Neuronal stem cell (in vitro differentiated cells): ENCODE results near the gene CNTNAP5.

Source experiments
- DNase-seq: peaks from one replicate; pipeline ENCODE4 v3.0.0-alpha.2; 2013; ENCODE audit warnings: low spot score
- H2AFZ ChIP-seq: one replicate; pipeline ENCODE4 v1.6.1; 2013; ENCODE audit warnings: mild to moderate bottlenecking, low read length, inconsistent platforms
- H2AK5ac ChIP-seq: 2 replicates; pipeline ENCODE4 v1.6.1; 2013; ENCODE audit warnings: low read depth, mild to moderate bottlenecking, inconsistent platforms, low read length, moderate library complexity, mixed read lengths
- H2BK120ac ChIP-seq: 2 replicates; pipeline ENCODE4 v1.6.1; 2013; ENCODE audit warnings: low read depth, mild to moderate bottlenecking, inconsistent platforms, low read length, moderate library complexity, mixed read lengths
- H2BK12ac ChIP-seq: one replicate; pipeline ENCODE4 v1.6.1; 2013; ENCODE audit warnings: low read length, inconsistent platforms
- H2BK15ac ChIP-seq: 2 replicates; pipeline ENCODE4 v1.6.1; 2013; ENCODE audit warnings: mild to moderate bottlenecking, low read length, inconsistent platforms, mixed read lengths
- H2BK5ac ChIP-seq: one replicate; pipeline ENCODE4 v1.6.1; 2013; ENCODE audit warnings: inconsistent platforms, mild to moderate bottlenecking, low read length, moderate library complexity
- H3K14ac ChIP-seq: one replicate; pipeline ENCODE4 v1.6.1; 2013; ENCODE audit warnings: low read length, inconsistent platforms
- H3K18ac ChIP-seq: 2 replicates; pipeline ENCODE4 v1.6.1; 2013; ENCODE audit warnings: low read length, inconsistent platforms
- H3K23ac ChIP-seq: 2 replicates; pipeline ENCODE4 v1.6.1; 2013; ENCODE audit warnings: low read depth, mild to moderate bottlenecking, mixed read lengths, low read length, inconsistent platforms; ENCODE audit not compliant: poor library complexity
- H3K27ac ChIP-seq: replicated peaks from 3 replicates; pipeline ENCODE4 v1.5.1; 2013; ENCODE audit warnings: low read length, inconsistent platforms
- H3K27me3 ChIP-seq, 3 experiments: 2 replicates each; pipeline ENCODE4 v1.6.1; 2013; ENCODE audit warnings: low read length in 3 of 3, mild to moderate bottlenecking in 2 of 3, inconsistent platforms in 1 of 3, low read depth in 1 of 3, mixed read lengths in 1 of 3, moderate library complexity in 1 of 3; ENCODE audit not compliant: control insufficient read depth in 3 of 3, insufficient read depth in 3 of 3
- H3K36me3 ChIP-seq, 2 donors: replicated peaks in 1 of 2; 2 replicates each; pipeline ENCODE4 v1.6.1; 2013; ENCODE audit warnings: low read length in 2 of 2; ENCODE audit not compliant: control insufficient read depth in 2 of 2, insufficient read depth in 2 of 2
- H3K4ac ChIP-seq: 2 replicates; pipeline ENCODE4 v1.6.1; 2013; ENCODE audit warnings: inconsistent platforms, mild to moderate bottlenecking, low read length, moderate library complexity
- H3K4me1 ChIP-seq, 2 donors: 1 replicate in 1 of 2; 2 replicates in 1 of 2; pipeline ENCODE4 v1.6.1; 2013; ENCODE audit warnings: low read length in 2 of 2, low read depth in 1 of 2; ENCODE audit not compliant: control insufficient read depth in 2 of 2, insufficient read depth in 1 of 2
- H3K4me2 ChIP-seq: one replicate; pipeline ENCODE4 v1.6.1; 2013; ENCODE audit warnings: mild to moderate bottlenecking, low read length, inconsistent platforms; ENCODE audit not compliant: insufficient read depth, poor library complexity, severe bottlenecking
- H3K4me3 ChIP-seq, 2 donors: 2 replicates each; pipeline ENCODE4 v1.5.1; 2013; ENCODE audit warnings: low read length in 2 of 2, mild to moderate bottlenecking in 2 of 2, inconsistent platforms in 1 of 2, moderate library complexity in 1 of 2
- H3K79me1 ChIP-seq: one replicate; pipeline ENCODE4 v1.6.1; 2013; ENCODE audit warnings: low read depth, mild to moderate bottlenecking, inconsistent platforms, low read length, moderate library complexity
- H3K9ac ChIP-seq: one replicate; pipeline ENCODE4 v1.6.1; 2013; ENCODE audit warnings: mild to moderate bottlenecking, low read depth, low read length, inconsistent platforms; ENCODE audit not compliant: poor library complexity
- H3K9me3 ChIP-seq, 2 donors: replicated peaks in 1 of 2; 2 replicates each; pipeline versions ENCODE3 to v1.6.1; 2013; ENCODE audit warnings: low read length in 2 of 2, mild to moderate bottlenecking in 2 of 2, inconsistent platforms in 1 of 2, low read depth in 1 of 2, mixed read lengths in 1 of 2, moderate library complexity in 1 of 2; ENCODE audit not compliant: control insufficient read depth in 2 of 2, insufficient read depth in 1 of 2
- H4K8ac ChIP-seq: one replicate; pipeline ENCODE4 v1.6.1; 2013; ENCODE audit warnings: low read depth, mild to moderate bottlenecking, inconsistent platforms, low read length, moderate library complexity
- H4K91ac ChIP-seq: one replicate; pipeline ENCODE4 v1.6.1; 2013; ENCODE audit warnings: low read length, low read depth, mild to moderate bottlenecking, inconsistent platforms; ENCODE audit not compliant: poor library complexity
- WGBS, 2 donors: extraction: QIAGEN DNeasy Blood & Tissue Kit; methylation state at CpG; one replicate each; pipeline ENCODE4 v1.1.7; 2013; ENCODE audit warnings: missing lambda C conversion rate in 2 of 2, mixed read lengths in 1 of 2; ENCODE audit not compliant: insufficient read length in 2 of 2, insufficient replicate concordance in 1 of 2; ENCODE audit errors: extremely low coverage in 2 of 2; 5-methylcytosine and 5-hydroxymethylcytosine counted together

The CNTNAP5 gene

GRCh38 chr2:124923097-124923496 lies 898.0 kb downstream of the CNTNAP5 start:
- Histone ChIP-seq H2BK12ac (no peak overlapping the region), H3K27me3 (no peaks in the 10 kb centered on the region), H3K36me3 (no peaks in the 10 kb centered on the region), H3K4ac (no peak overlapping the region), H3K18ac (no peak overlapping the region), H3K4me2 (no peak overlapping the region), H3K79me1 (no peaks in the 10 kb centered on the region), H3K27ac (no peak overlapping the region), H3K4me3 (no peak overlapping the region), H3K9ac (no peak overlapping the region), H3K23ac (no peak overlapping the region), H4K8ac (no peak overlapping the region), H2BK15ac (no peak overlapping the region), H2AK5ac (no peak overlapping the region), H2AFZ (no peak overlapping the region), H4K91ac (no peak overlapping the region), H2BK120ac (no peak overlapping the region), H2BK5ac (no peak overlapping the region), H3K9me3 (no peaks in the 10 kb centered on the region), H3K4me1 (peaks cover 0 to 3% of the 10 kb centered on the region in 2 donors), H3K14ac (no peak overlapping the region)
- no CpG with 5 or more reads among the region's 3 CpGs for WGBS, 2 donors
- no peak for DNase-seq

- Histone ChIP-seq H3K9me3 (no peaks in the 10 kb centered on the region), H2AFZ (no peak overlapping the region), H2BK5ac (no peak overlapping the region), H2BK12ac (no peak overlapping the region), H4K91ac (no peak overlapping the region), H3K4ac (no peak overlapping the region), H2BK15ac (no peak overlapping the region), H3K18ac (no peak overlapping the region), H3K4me3 (no peak overlapping the region), H3K4me1 (no peaks in the 10 kb centered on the region), H2AK5ac (no peak overlapping the region), H4K8ac (no peak overlapping the region), H3K9ac (no peak overlapping the region), H3K23ac (no peak overlapping the region), H3K27ac (no peak overlapping the region), H3K79me1 (no peaks in the 10 kb centered on the region), H3K14ac (no peak overlapping the region), H3K27me3 (no peaks in the 10 kb centered on the region), H2BK120ac (no peak overlapping the region), H3K4me2 (no peak overlapping the region), H3K36me3 (no peaks in the 10 kb centered on the region)
- no peak for DNase-seq
- no CpG with 5 or more reads among the region's 1 CpG for WGBS, 2 donors
These were observed 908.8 kb downstream of the CNTNAP5 start for GRCh38 chr2:124933883-124934282.

GRCh38 chr2:124953921-124954320 lies 928.8 kb downstream of the CNTNAP5 start:
- Histone ChIP-seq H3K4me2 (no peak overlapping the region), H4K8ac (no peak overlapping the region), H3K27ac (no peak overlapping the region), H3K4me1 (no peaks in the 10 kb centered on the region), H2BK120ac (no peak overlapping the region), H2BK5ac (no peak overlapping the region), H3K79me1 (no peaks in the 10 kb centered on the region), H2BK12ac (no peak overlapping the region), H3K4me3 (no peak overlapping the region), H3K18ac (no peak overlapping the region), H3K36me3 (no peaks in the 10 kb centered on the region), H3K27me3 (peaks cover 0 to 2% (median 0%) of the 10 kb centered on the region in 3 experiments), H2AFZ (no peak overlapping the region), H3K4ac (no peak overlapping the region), H3K23ac (no peak overlapping the region), H3K9me3 (no peaks in the 10 kb centered on the region), H2AK5ac (no peak overlapping the region), H2BK15ac (no peak overlapping the region), H4K91ac (no peak overlapping the region), H3K14ac (no peak overlapping the region), H3K9ac (no peak overlapping the region)
- DNase-seq: no peak
- WGBS, 2 donors: no CpG with 5 or more reads among the region's 2 CpGs

GRCh38 chr2:124959581-124959980 lies 934.5 kb downstream of the CNTNAP5 start:
- Histone ChIP-seq H3K4ac (no peak overlapping the region), H3K23ac (no peak overlapping the region), H2AK5ac (no peak overlapping the region), H3K4me2 (no peak overlapping the region), H3K4me1 (no peaks in the 10 kb centered on the region), H3K27me3 (no peaks in the 10 kb centered on the region), H2BK120ac (no peak overlapping the region), H3K14ac (no peak overlapping the region), H2BK5ac (no peak overlapping the region), H3K4me3 (no peak overlapping the region), H3K36me3 (no peaks in the 10 kb centered on the region), H2BK12ac (no peak overlapping the region), H4K8ac (no peak overlapping the region), H3K9me3 (no peaks in the 10 kb centered on the region), H3K18ac (no peak overlapping the region), H2AFZ (no peak overlapping the region), H3K27ac (no peak overlapping the region), H3K79me1 (no peaks in the 10 kb centered on the region), H4K91ac (no peak overlapping the region), H3K9ac (no peak overlapping the region), H2BK15ac (no peak overlapping the region)
- WGBS, 2 donors: no CpG with 5 or more reads among the region's 1 CpG
- DNase-seq: no peak
